GM18909 (cell line): Measurements from ENCODE around the gene BTC.
"Not testable (repeated sequence)": the region's sequence is repeated elsewhere in the genome, so short reads cannot be mapped to it uniquely, and the experiment has no call there.

Experiments used
- ATAC-seq: cut with Tn5 transposase; IDR thresholded peaks from one replicate; pipeline ENCODE4 v1.9.1; 2021; ENCODE audit warnings: mild to moderate bottlenecking; ENCODE audit not compliant: unreplicated experiment, poor library complexity

Gene BTC, protein sequence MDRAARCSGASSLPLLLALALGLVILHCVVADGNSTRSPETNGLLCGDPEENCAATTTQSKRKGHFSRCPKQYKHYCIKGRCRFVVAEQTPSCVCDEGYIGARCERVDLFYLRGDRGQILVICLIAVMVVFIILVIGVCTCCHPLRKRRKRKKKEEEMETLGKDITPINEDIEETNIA

DNA sequence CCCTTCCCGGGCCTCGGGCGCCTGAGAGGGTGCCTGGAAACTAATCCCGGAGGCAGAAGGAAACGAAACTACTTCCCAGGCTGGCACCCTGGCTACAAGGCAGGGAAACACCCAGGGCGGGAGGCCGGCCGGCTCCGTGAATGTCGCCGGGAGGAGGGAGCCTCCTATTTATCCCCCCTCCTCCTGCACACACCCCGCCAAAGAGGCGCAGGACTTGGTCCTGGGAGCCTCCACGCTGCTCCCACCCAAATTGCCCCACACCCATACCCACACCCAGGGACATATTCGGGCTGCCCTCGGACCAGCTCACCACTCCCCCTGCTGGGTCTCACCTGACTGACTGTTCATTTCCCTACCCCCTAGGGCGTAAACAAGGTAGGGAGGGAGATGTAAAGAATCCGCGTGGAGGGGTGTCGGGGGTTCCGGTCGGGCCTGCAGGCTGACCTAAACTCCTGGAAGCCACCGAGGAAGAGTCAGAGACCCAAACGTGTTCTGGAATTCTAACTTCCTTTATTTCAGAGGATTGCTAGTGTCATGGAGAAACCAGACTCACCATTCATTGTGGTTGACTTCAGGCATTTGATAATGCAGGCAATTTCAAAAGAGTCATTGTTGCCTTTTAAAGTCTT, at the start of gene BTC:
Gene BTC (minus strand): TSS at position 142 of the 629 bp plus-strand sequence. CDS start 198 bp downstream, outside the sequence.
- ATAC-seq: no peak

DNA sequence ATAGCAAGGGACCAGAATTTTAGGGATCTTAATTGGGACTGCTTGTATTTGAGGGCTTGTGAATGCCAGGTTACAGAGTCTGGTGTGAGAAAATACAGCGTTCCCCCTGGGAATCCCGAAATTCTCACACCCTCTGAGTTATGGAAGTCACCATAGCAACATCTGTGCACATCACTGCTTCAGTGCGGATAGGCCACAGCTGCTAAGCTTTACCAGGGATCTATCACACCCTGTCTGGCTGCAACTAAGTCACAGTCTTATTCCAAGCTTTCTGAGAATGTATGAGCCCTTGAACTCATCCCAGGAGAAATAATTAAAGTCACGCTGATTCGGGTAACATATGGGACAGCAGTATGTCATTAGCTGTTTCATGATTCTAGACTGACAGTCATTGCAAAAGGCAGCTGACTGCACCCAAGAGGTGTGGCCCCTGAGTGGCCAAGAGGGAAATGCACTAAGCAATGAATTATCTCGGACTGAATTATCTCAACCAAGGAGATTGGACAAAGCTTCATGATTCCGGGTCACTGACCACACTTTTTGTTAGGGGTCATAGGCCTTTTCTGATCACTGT, 46.7 kb upstream of the BTC start:
- no peak for ATAC-seq

DNA sequence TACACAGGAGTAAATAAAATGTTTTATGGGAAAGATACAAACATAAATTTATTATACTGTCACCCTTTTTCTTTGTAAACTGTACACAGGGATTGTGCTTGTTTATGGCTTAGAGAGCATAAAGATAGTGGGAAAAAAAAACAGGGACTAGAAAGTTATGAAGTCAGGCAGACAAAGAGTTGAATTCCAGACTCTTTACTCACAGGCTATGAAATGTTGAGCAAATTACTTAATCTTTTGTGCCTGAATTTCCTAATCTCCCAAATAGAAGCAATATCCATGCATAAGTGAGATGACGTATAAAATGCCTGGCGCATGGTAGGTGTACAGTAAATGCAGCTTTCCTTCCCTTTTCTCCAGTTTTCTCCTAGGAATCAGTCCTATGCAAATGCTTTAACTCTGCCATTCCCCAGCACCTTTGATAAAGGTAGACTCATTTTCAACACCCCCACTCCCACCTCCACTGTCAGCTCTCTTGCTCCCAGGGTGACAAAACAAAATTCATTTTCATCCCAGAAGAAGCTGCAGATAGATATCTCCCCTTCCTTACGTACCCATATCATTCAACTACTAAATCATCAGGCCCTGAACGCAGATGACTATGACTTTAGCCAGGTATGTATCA, 44.5 kb upstream of the BTC start:
- ATAC-seq: no peak

DNA sequence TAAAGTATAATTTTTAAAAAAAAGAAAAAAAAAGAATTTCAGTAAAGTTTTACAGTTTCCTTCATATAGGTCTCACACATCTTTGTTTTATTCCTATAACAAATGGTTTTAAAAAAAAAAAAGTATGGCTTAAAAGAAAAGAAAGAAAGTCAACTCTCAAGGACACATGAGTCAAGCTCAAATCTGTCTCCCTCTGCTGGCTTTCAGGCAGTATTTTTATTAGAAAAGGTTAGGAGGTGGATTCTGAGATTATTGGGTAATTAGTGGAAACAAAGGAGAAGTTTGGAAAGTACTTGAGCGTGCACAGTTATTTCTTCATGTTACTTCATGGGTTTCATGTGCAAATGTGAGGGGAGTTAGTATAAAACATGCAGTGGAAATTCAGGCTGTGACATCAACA, 36.6 kb upstream of the BTC start:
- no peak for ATAC-seq

DNA sequence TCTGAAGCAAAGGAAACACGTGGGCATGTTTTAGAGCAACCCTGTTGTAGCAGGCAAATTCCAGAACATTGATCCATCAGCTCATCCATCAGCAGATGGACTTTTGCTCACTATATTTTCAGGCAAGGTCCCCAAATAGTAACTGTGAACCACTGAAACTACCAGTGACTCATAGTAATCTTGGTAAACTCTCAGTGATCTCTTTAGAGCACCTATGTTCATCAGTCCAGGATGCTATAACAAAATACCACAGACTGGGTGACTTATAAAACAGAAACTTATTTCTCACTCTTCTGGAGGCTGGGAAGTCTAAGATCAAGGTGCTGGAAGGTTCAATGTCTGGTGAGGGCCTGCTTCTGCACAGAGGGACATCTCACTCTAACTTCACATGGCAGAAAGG, 28.9 kb upstream of the BTC start:
- peak; percentile 82 for ATAC-seq

DNA sequence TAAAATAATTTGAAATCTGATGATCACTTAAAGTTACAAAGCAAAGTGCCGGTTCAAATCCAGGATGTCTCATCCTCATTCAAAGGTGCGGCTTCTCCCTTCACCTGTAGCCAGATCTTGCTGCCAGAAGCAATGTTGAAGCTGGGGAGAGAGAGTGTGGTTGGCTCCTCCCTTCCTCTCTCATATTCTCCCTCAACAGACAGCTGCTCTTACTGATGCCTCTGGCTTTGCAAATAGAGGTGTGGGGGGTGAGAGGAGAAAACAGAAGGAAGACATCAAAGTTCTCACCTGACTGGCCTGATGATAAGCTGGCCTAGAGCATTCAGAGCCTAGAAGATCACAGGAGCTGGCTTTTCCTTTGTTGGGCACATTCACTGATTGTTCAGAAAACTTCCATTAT, 28.3 kb upstream of the BTC start:
- no peak for ATAC-seq

DNA sequence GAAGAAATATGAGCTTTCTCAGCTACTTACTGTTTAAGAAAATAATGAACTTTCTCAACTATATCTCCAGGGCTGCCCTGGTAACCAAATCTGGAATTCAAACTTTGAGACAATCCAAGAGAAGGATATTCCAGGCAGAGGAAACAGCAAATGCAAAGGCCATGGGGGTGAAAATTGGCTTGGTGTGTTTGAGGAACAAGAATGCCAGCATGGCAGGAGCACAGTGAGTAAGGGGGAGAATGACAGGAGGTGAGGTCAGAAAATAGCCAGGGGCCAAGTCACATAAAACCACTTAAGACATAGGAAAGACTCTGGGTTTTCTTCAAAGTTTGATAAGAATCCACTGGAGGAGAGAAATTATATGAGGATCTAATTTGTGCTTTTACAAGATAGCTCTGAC, 27.2 kb upstream of the BTC start:
- no peak for ATAC-seq

DNA sequence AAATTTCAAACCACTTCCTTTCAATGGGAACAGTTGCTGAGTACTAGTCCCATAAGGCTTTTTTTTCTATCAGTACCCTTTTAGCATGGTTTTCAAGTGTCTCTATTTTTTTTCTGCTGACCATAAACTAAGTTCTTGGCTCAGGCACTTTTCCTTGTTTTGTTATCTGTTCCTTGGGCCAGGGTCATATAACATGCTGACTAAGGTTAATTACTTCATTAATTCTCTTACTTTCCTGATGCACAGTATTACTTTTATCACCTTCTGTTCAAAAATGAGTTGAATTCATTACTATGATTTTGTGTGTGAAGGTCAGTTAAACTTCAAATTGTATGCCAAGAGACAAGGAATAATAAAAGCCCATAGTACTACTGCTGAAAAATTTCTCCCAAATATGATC, 19.7 kb upstream of the BTC start:
- no peak for ATAC-seq

DNA sequence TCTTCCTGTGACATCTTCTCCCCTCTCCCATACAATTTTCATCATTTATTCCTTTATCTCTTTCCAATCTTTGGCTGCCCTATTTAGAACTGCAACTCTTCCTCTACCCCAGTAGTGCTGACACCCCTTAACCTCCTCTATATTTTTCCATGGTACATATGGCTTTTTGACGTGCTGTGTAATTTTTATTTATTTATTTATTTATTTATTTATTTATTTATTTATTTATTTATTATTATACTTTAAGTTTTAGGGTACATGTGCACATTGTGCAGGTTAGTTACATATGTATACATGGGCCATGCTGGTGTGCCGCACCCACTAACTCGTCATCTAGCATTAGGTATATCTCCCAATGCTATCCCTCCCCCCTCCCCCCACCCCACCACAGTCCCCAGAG, 17.7 kb upstream of the BTC start:
- ATAC-seq: not testable (repeated sequence)

DNA sequence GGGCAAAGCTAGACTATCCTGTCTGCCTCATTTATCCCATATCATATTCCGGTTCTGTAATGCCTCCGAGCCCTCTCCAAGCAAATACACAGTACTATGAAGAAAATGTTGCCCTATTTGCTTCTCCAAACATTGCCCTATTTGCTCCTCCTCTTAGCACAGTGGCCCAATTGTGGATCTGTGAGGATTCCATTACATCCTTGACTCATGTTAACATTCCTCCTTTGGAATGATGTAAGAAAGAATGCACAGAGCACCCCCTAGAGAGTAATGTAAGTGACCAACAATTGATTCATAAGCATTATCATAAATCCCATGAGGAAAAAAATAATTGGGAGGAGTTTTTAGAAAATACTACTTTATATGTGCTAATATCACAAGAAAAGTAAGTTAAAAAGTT, 11.3 kb upstream of the BTC start:
- no peak for ATAC-seq

DNA sequence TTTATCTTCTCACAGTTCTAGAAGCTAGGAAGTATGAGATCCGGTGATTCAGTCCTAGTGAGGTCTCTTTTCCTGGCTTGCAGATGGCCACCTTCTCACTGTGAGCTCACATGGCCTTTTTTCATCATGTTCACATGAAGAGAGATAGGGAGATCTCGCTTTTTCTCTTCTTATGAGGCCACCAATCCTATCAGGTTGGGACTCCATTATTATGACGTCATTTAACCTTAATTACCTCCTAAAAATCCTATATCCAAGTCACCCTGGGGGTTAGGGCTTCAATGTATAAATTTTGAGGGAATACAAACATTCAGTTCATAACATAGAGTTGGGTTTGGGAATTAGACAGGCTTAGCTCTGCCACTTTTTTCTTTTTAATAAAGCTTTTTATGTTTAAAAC, 6.0 kb upstream of the BTC start:
- no peak for ATAC-seq

DNA sequence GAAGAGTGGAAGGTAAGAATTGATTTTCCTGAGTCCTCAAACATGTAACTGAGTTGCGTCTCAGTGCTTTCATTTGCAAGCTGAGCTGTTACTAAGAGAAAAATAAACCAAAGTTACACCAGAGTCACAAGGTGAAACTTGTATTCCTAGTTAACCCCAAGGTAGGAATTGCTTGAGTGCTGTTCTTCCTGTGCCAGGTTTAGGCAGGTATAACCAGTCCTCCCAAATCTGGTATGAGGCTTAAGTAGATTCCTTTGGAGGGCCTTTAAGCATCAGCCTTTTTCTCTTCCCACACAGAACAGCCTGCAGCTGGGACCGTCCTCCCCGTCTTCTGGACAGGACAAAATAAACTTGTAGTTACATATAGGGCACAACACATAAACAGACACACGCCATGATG, 2.3 kb upstream of the BTC start:
- ATAC-seq: no peak

DNA sequence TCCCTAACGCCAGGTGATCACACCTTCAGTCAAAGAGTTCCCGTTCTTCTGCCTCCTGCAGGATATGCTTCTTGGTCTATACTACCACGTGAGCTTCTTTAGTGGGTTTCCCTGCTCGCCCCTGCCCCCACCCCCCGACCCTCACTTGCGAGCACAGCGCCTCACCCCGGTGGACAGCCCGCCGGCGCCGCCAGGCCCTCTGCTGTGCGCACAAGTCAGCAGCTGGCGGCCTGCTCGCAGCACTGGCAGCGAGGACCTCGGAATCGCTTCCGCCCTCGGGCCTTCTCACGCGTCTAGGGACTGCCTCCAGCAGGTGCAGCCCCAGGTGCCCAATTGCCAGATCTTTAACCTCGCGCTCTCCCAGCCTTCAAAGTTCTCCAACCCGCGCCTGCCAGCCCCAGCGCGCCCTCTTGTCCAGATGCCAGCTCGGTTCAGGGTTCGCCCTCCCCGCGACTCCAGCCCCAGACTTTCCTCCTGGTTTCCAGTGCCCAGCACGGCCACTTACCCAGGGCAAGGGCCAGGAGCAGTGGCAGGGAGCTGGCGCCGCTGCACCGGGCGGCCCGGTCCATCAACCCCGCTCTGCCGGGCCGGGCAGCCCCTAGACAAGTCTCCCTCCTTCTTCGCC, 454 bp downstream of the BTC start:
- peak; percentile 45 for ATAC-seq

DNA sequence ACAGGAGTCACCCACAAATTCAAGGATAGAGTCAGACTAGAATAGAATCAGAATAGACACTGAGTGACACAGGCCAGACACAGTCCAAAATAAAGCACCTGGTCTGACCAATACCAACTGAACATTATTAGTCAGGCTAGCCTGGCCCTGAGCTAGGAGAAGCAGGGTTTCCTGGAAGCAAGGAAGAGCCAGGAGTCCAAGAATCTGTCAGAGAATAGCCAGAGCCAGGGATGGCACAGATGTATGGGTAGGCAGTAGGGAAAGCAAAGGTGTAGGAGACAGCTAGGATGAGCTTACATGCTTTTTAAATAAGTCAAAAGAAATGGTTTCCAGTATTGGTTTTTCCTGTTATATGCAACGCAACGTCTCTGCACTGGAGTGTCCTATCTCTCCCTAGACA, 3.7 kb downstream of the BTC start:
- no peak for ATAC-seq

DNA sequence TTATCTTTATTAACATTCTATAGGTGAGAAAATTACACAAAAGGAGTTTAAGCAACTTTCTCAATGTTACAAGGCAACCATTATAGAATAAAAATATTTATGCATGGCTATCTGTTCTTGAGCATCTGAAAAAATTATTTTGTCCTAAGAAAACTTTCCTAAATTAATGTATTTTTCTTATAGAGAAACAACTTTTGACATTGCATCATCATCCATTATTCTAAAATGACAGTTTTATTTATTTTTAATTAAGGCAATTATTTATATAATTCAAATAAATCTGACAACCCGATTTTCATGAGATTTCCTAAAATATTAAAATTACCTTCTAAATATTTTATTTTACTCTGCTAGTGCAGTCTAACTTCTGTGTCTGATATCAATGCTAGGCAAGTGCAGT, 4.8 kb downstream of the BTC start:
- no peak for ATAC-seq

DNA sequence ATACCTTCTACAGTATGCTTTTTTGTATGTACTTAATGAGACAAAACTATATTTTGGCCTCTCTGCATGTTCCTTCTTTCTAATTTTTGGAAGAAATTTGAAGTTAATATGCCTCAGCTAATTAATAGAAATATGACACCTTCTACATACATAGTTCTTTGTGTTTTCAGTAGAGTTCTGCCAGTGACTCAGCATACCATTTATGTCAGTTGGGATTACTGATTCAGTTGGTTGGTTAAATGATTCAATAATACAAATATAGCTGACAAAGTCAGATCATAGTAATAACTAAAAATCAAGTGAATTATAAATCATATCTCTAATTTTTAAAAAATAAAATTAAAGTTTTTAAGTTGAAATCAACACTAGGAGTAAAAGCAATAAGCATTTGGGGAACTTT, 16.8 kb downstream of the BTC start:
- ATAC-seq: no peak

DNA sequence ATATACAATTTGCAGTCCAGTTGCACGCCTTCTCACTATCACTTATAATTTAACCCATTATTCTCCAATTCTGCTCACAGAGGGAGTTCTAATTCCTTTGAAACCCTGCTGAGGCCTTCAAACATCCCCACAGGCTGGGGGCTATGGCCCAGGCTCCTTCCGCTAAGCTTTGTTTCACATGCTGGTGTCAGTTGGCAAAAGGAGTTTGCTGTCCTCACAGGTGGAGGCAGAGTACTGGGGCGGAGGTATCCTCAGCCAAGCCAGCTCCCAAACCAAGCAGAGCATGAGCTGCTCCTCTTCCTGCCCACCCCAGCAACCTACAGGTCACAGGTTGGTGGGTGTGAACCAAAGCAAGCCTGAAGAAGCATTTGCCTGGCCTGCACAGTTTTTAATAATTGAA, 21.5 kb downstream of the BTC start:
- ATAC-seq: no peak

DNA sequence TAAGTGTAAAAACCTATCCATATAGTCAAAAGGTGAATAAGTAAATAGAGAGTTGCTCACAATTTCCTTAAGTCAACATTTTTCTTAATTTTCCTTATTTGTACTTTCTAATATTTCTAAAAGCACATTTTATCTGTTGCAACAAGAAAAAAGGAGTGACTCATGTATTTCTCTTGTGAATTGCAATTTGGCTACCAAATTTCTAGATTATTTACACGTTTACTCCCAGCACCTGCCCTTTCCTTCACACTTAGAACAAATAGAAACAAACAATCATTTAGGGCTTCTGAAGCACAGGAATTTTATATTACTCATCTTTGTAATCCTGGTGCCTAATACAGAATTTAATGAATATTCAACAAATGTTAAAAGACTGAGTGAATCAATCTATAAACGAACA, 22.2 kb downstream of the BTC start:
- ATAC-seq: no peak

DNA sequence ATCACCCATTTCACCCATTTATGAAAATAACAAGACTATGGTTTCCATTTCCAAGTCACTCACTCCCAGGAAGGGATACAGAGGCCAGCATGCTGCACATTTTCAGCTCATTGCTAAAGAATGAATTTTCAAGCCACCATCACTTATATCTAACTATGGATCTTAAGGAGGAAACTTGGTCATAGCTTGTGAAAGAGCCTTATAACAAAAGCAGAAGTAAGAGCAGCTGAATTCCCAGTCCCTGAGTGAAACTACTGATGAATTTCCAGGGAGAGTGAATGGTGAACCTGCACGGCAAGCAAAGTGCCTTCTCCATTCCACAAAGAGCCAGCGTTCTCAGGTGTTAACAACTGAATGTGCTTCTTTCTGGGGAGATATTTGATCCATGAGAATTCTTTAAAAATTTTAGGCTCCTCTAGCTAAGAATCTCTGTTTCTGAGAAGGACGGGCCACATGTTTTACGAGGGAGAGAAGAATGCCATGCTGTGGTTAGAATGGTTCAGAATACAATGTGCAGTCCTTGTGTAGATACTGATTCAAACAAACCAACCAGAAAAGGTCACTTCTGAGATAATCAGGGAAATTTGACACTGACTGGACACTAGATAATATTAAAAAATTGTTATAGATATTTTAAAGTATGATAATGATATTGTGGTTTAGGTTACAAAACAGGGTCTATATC, 24.0 kb downstream of the BTC start:
- no peak for ATAC-seq

DNA sequence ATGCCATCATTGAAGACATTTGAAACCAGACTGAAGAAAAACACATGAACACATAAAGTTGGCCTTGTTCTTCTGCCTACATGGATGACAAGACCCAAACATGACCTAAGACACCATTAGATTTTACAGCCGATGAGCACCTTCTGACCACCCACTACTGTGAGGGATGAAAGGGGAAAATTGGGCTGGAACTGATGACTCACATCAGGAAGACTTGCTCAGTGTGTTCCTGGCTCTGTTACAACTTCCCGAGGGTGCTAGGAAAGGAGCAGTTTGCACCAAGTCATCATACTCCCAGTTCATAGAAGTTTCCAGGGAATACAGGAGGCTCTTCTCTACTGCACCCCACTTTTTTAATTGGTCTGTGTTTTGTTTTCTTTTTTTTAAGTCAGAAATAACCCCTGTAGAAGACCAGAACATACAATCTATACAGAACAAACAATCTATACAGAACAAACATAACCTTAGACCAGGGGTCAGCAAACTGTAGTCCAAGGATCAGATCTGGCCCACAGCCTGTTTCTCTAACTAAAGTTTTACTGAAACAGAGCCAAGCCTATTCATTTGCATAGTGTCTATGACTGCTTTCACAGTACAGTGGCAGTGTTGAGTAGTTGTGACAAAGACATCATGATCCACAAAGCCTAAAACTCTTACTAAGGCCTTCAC, 25.3 kb downstream of the BTC start:
- no peak for ATAC-seq
